Spleen (tissue), 13 donors: ENCODE results near the gene HMSD. TPM values are rescaled to one million over a fixed set of nuclear protein-coding genes. Genes with fewer than 3 reads are reported as not detected.

ENCODE experiments used
- DNase-seq: peaks from one replicate; pipeline ENCODE4 v3.0.0-alpha.2; 2020
- H3K27ac ChIP-seq, 8 donors: fragments of 200-600 bp; sonication (generic) in 7 of 8; 1 replicate in 4 of 8; 2 replicates in 4 of 8; pipeline versions ENCODE4 v1.5.0 to v1.8.0; 2016 to 2021; ENCODE audit warnings: inconsistent platforms in 4 of 8, mild to moderate bottlenecking in 4 of 8, moderate library complexity in 1 of 8
- H3K27me3 ChIP-seq, 7 donors: fragments of 200-600 bp; sonication (generic) in 6 of 7; replicated peaks in 1 of 7; 1 replicate in 4 of 7; 2 replicates in 3 of 7; pipeline versions ENCODE4 v1.5.0 to v1.8.0; 2016 to 2021; ENCODE audit warnings: inconsistent platforms in 3 of 7, mild to moderate bottlenecking in 1 of 7
- H3K36me3 ChIP-seq, 6 donors: fragments of 200-600 bp; sonication (generic) in 5 of 6; 1 replicate in 4 of 6; 2 replicates in 2 of 6; pipeline versions ENCODE4 v1.5.0 to v1.8.0; 2016 to 2021; ENCODE audit warnings: inconsistent platforms in 2 of 6
- H3K4me1 ChIP-seq, 6 donors: fragments of 200-600 bp; sonication (generic) in 5 of 6; 1 replicate in 3 of 6; 2 replicates in 3 of 6; pipeline versions ENCODE4 v1.5.0 to v1.8.0; 2016 to 2021; ENCODE audit warnings: inconsistent platforms in 3 of 6
- H3K4me3 ChIP-seq, 8 donors: fragments of 200-600 bp; sonication (generic) in 7 of 8; 1 replicate in 4 of 8; 2 replicates in 4 of 8; pipeline versions ENCODE4 v1.5.0 to v1.8.0; 2016 to 2021; ENCODE audit warnings: inconsistent platforms in 4 of 8, mild to moderate bottlenecking in 4 of 8, moderate library complexity in 2 of 8
- H3K9me3 ChIP-seq, 8 donors: fragments of 200-600 bp; sonication (generic) in 7 of 8; 1 replicate in 4 of 8; 2 replicates in 4 of 8; pipeline versions ENCODE4 v1.5.0 to v1.8.0; 2016 to 2021; ENCODE audit warnings: inconsistent platforms in 4 of 8
- POLR2A ChIP-seq, 3 donors: fragments of 450-650 bp; IDR thresholded peaks; one replicate each; pipeline ENCODE4 v1.5.1; 2017; ENCODE audit warnings: antibody characterized with exemption in 3 of 3, mild to moderate bottlenecking in 1 of 3
- POLR2AphosphoS5 ChIP-seq, 3 donors: sonication (generic); formaldehyde crosslinking; IDR thresholded peaks; one replicate each; pipeline ENCODE4 v1.5.1; 2017; ENCODE audit warnings: antibody characterized with exemption in 3 of 3
- WGBS, 5 donors: extraction: QIAGEN DNeasy Blood & Tissue Kit in 3 of 5; methylation state at CpG; one replicate each; pipeline versions ENCODE4 v1.1.5 to v1.1.7; 2013 to 2018; 5-methylcytosine and 5-hydroxymethylcytosine counted together
- intact Hi-C: fragments of 100-400 bp; cut with DNase I; formaldehyde crosslinking; loops from one replicate; pipeline ENCODE4 v1.15.0; 2023; ENCODE audit warnings: low total_unique reads
- long read RNA-seq, 2 donors: transcript quantifications; one replicate each; lab custom pipeline, GENCODE V29; 2026
- polyA plus RNA-seq, 3 donors: library from polyadenylated mRNA; stranded (reverse); fragments of 200-250 nt; gene quantifications; one replicate each; pipeline ENCODE4 v1.2.1, GENCODE V29; 2013
- total RNA-seq, 7 donors: library from RNA; depleted of rRNA in 3 of 7; stranded (reverse); fragments of >200 nt in 3 of 7; fragmentation: NEBNext Ultra II Directional in 4 of 7; extraction: Animal tissue kit (Norgen Biotek cat#: 25700) in 4 of 7; gene quantifications; one replicate each; pipeline versions ENCODE4 v1.1.0 to v1.2.1, GENCODE V29; 2016 to 2021
- TF ChIP-seq, protein P1 (sequence below), 11 experiments: fragments of 200-600 bp in 7 of 11; fragments of 450-650 bp in 4 of 11; sonication (generic) in 4 of 11; IDR thresholded peaks in 8 of 11; conservative IDR thresholded peaks in 3 of 11; 1 replicate in 7 of 11; 2 replicates in 4 of 11; pipeline versions ENCODE4 v1.4.0 to v1.8.0; 2016 to 2021; ENCODE audit warnings: antibody characterized with exemption in 11 of 11, inconsistent platforms in 4 of 11, mild to moderate bottlenecking in 1 of 11
- donor health status: healthy with polysubstance abuse.
- donor health status: DM: no; HTN: no; CAD: no; lungs with moderate emphysema.
- donor health status: DM: no; HTN: no; CAD: no.
- donor health status: Bipolar disorder and iron deficiency.
- donor health status: healthy.
- donor health status: DM: no; HTN: no; CAD: no.
- donor health status: DM: yes; HTN: yes; CAD: no.

Gene HMSD, protein sequence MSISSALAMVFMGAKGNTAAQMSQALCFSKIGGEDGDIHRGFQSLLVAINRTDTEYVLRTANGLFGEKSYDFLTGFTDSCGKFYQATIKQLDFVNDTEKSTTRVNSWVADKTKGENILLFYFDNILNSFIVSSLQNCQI
- total RNA-seq = 1 to 10 TPM in 3 of 7 donors, under 1 TPM in 1, not detected in 3; 0.23 to 2.2 (median 1.4) TPM
- under 1 TPM; 0.48 to 0.62 (median 0.52) TPM for polyA plus RNA-seq
- long read RNA-seq, donor 1 = 0 reads
- long read RNA-seq, donor 2 = 0 reads

DNA sequence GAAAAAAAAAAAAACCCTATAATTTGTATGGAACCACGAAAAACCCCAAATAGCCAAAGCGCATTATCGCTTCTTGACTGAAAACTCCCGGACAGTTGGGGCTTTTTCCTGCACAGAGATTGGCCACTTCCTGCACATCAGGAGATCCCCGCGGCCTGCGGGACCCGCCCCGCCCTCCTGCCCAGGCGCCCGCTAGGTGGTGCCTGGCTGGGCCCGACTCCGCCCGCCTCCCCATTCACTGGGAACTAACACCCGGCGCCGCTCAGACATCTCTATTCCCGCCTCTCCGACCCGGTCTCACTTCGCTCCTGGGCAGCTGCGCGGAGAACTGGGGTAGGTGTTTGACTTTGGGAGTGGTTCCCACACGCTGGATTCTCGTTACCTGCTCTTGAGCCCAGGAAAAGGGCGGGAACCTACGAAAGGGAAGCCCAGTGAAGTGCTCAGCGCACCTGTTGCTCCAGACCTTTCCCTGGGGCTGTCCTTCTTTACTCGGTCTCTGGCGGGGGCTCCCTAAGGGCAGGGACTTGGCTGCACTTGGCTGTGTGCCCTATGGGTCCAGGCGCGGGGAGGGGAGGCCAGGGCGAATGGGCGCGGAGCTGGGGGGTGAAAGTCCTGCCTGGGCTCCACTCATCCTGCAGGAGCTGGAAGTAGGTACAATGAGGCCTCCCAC is at the start of gene HMSD:
Gene HMSD, plus strand, starts transcription at position 234 of the 670 bp plus-strand sequence. CDS start 4,155 bp downstream, outside the sequence.
- H3K36me3 ChIP-seq = no peaks in the 10 kb centered on the region
- H3K27me3 ChIP-seq = peaks cover 0 to 22% (median 0%) of the 10 kb centered on the region in 7 donors
- WGBS, 5 donors = 13 to 34% (median 22%) methylated on average over 35 of the region's 35 CpGs
- intact Hi-C loops = no loop called here
- peak within 1 kb of the TSS in 4 of 8 donors; percentile 15 to 50 (median 32) for H3K27ac ChIP-seq
- peak; percentile 88 for DNase-seq
- TF ChIP-seq POLR2A (IDR thresholded peaks at IDR 0.05) (no peak), POLR2AphosphoS5 (IDR thresholded peaks at IDR 0.05) (peak in 2 of 3 donors; percentile 39 to 41)
- TF ChIP-seq, protein P1, sequence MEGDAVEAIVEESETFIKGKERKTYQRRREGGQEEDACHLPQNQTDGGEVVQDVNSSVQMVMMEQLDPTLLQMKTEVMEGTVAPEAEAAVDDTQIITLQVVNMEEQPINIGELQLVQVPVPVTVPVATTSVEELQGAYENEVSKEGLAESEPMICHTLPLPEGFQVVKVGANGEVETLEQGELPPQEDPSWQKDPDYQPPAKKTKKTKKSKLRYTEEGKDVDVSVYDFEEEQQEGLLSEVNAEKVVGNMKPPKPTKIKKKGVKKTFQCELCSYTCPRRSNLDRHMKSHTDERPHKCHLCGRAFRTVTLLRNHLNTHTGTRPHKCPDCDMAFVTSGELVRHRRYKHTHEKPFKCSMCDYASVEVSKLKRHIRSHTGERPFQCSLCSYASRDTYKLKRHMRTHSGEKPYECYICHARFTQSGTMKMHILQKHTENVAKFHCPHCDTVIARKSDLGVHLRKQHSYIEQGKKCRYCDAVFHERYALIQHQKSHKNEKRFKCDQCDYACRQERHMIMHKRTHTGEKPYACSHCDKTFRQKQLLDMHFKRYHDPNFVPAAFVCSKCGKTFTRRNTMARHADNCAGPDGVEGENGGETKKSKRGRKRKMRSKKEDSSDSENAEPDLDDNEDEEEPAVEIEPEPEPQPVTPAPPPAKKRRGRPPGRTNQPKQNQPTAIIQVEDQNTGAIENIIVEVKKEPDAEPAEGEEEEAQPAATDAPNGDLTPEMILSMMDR (IDR thresholded peaks at IDR 0.05 in 8 of 11, conservative IDR thresholded peaks at IDR 0.05 in 3 of 11) = peak in 7 of 11 experiments; percentile 23 to 67 (median 55)
- peaks cover 0 to 2% (median 0%) of the 10 kb centered on the region in 8 donors for H3K9me3 ChIP-seq
- peak within 1 kb of the TSS in 7 of 8 donors; percentile 1 to 65 (median 26) for H3K4me3 ChIP-seq
- peaks cover 3 to 14% (median 12%) of the 10 kb centered on the region in 6 donors for H3K4me1 ChIP-seq

DNA sequence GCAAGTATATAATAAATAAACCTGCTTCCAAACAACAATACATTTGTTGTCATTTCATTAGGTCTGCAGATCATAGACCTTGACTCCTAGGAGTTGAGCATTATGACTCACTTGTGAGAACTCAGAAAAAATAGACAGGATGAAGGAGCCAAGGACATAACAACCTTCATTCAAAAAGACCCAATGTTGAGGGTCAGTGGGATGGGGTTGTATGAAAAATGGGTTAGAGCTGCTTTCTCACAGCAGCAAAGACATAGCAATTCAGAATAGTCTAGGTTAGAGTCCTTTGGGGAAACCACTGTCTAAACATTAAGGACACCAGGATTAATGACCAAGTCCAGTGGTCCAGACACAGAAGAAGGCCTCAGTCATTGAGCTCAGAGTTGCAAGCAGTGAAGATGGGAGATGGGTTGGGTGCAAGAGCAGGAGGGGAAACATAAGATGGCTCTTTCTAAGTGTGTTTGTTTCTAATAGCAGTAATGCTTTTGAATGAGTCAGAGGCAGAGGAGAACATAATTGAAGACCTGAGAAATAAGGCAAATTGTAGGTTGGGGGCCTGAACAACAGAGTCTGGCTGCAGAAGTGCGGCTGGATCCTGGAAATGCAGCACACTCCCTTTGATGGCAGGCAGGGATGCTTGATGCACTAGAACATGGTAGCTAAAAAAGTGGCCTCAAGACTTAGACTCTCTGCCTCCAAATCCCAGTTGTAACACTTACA is 45.1 kb upstream of the HMSD start:
- intact Hi-C loops = no loop called here
- no peak for TF ChIP-seq POLR2A (IDR thresholded peaks at IDR 0.05)
- Histone ChIP-seq H3K27me3 (no peaks in the 10 kb centered on the region), H3K4me3 (no peak overlapping the region), H3K4me1 (no peaks in the 10 kb centered on the region), H3K9me3 (peaks cover 0 to 5% (median 0%) of the 10 kb centered on the region in 8 donors), H3K36me3 (no peaks in the 10 kb centered on the region), H3K27ac (no peak overlapping the region)
- no peak for DNase-seq
- 85 to 96% (median 88%) methylated on average over 1 of the region's 1 CpG for whole genome bisulfite sequencing, 5 donors

DNA sequence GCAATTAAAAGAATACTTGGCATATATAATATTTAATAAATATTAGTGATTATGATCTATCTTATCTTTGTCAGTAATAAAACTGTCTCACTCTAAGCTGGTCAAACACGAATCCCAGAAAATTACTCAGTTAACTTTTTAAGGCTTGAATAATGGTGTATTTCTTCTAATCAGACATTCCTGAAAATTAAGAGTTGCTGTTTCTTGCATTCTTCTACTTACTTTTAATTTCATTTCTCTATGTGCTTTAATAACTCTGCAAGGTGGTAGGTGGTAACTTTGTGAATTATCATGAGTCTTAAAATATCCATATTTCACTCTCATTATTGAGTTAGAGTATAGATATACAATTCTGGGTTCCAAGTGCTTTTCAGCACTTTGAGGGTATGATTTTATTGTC is 44.4 kb upstream of the HMSD start:
- Histone ChIP-seq H3K36me3 (no peaks in the 10 kb centered on the region), H3K4me1 (no peaks in the 10 kb centered on the region), H3K9me3 (peaks cover 0 to 5% (median 0%) of the 10 kb centered on the region in 8 donors), H3K27ac (no peak overlapping the region), H3K27me3 (no peaks in the 10 kb centered on the region), H3K4me3 (no peak overlapping the region)
- DNase-seq = no peak
- TF ChIP-seq POLR2AphosphoS5 (IDR thresholded peaks at IDR 0.05) (no peak), POLR2A (IDR thresholded peaks at IDR 0.05) (no peak)
- TF ChIP-seq, protein P1 (IDR thresholded peaks at IDR 0.05 in 8 of 11, conservative IDR thresholded peaks at IDR 0.05 in 3 of 11) = no peak
- intact Hi-C loops = no loop called here
- 70 to 89% (median 81%) methylated on average over 1 of the region's 1 CpG for WGBS, 5 donors

DNA sequence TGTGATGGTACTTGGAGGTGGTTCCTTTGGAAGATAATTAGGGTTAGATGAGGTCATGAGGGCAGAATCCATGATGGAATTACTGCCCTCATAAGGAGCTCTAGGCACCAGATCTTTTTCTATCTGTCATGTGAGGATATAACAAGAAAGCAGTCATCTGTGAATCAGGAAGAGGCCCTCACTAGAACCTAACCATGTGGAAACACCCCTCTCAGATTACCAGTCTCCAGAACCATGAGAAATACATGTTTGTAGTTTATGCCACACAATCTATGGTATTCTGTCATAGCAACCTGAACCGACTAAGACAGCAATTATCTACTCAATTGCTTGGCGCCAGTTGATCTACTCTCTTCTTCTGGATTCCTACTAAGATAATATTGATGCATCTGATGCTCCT is 43.7 kb upstream of the HMSD start:
- no peak for DNase-seq
- H3K27me3 ChIP-seq = no peaks in the 10 kb centered on the region
- 87 to 93% (median 92%) methylated on average over 2 of the region's 2 CpGs for WGBS, 5 donors

More for the DNA sequence above, 43.7 kb upstream of the HMSD start:
- Histone ChIP-seq H3K36me3 (no peaks in the 10 kb centered on the region), H3K4me3 (no peak overlapping the region), H3K4me1 (no peaks in the 10 kb centered on the region), H3K27ac (no peak overlapping the region), H3K9me3 (peaks cover 0 to 5% (median 0%) of the 10 kb centered on the region in 8 donors)
- TF ChIP-seq, protein P1 (IDR thresholded peaks at IDR 0.05 in 8 of 11, conservative IDR thresholded peaks at IDR 0.05 in 3 of 11) = no peak
- no peak for TF ChIP-seq POLR2AphosphoS5 (IDR thresholded peaks at IDR 0.05)
- intact Hi-C loops = no loop called here
